ENCODE measurements around the gene TRIP11. TPM values are rescaled to one million over a fixed set of nuclear protein-coding genes. Genes with fewer than 3 reads are reported as not detected.

The TRIP11 gene
- total RNA-seq, 1 donor from 2014 or later: 83.0 TPM

- DNase-seq (ENCODE audit: low spot score): no peak
Observed at GRCh38 chr14:92010644-92011043, 29.2 kb downstream of the TRIP11 start.

- DNase-seq (ENCODE audit: low spot score): no peak
Observed at GRCh38 chr14:92009604-92010003, 30.3 kb downstream of the TRIP11 start.

- no peak for DNase-seq (ENCODE audit: low spot score)
Observed at GRCh38 chr14:92005019-92005418, 34.8 kb downstream of the TRIP11 start.

GRCh38 chr14:92004062-92004461 is 35.8 kb downstream of the TRIP11 start:
- DNase-seq (ENCODE audit: low spot score): no peak

- no peak for DNase-seq (ENCODE audit: low spot score)
Observed at GRCh38 chr14:91998667-91999570, 40.9 kb downstream of the TRIP11 start.

- DNase-seq (ENCODE audit: low spot score): no peak
Observed at GRCh38 chr14:91997492-91997891, 42.4 kb downstream of the TRIP11 start.

GRCh38 chr14:91996948-91997371 is 42.9 kb downstream of the TRIP11 start:
- DNase-seq (ENCODE audit: low spot score): peak; percentile 20

GRCh38 chr14:91987192-91987591 is 52.7 kb downstream of the TRIP11 start:
- DNase-seq (ENCODE audit: low spot score): no peak

GRCh38 chr14:91985521-91986255 is 54.2 kb downstream of the TRIP11 start:
- peak; percentile 35 for DNase-seq (ENCODE audit: low spot score)

GRCh38 chr14:91985008-91985407 is 54.9 kb downstream of the TRIP11 start:
- no peak for DNase-seq (ENCODE audit: low spot score)

GRCh38 chr14:91983588-91983987 is 56.3 kb downstream of the TRIP11 start:
- no peak for DNase-seq (ENCODE audit: low spot score)

- no peak for DNase-seq (ENCODE audit: low spot score)
Observed at GRCh38 chr14:91980157-91980556, 59.7 kb downstream of the TRIP11 start.

GRCh38 chr14:91977884-91978283 is 62.0 kb downstream of the TRIP11 start:
- no peak for DNase-seq (ENCODE audit: low spot score)

- no peak for DNase-seq (ENCODE audit: low spot score)
Observed at GRCh38 chr14:91975763-91976162, 64.1 kb downstream of the TRIP11 start.

GRCh38 chr14:91971188-91971778 is 68.6 kb downstream of the TRIP11 start:
- no peak for DNase-seq (ENCODE audit: low spot score)

GRCh38 chr14:91968280-91968679 is 71.6 kb downstream of the TRIP11 start:
- DNase-seq (ENCODE audit: low spot score): no peak

- no peak for DNase-seq (ENCODE audit: low spot score)
Observed at GRCh38 chr14:91964724-91965123, 75.1 kb downstream of the TRIP11 start.

GRCh38 chr14:91964011-91964410 is 75.8 kb downstream of the TRIP11 start:
- no peak for DNase-seq (ENCODE audit: low spot score)

GRCh38 chr14:91963465-91963864 is 76.4 kb downstream of the TRIP11 start:
- DNase-seq (ENCODE audit: low spot score): no peak

GRCh38 chr14:91961297-91962220 is 78.3 kb downstream of the TRIP11 start:
- DNase-seq (ENCODE audit: low spot score): no peak

- DNase-seq (ENCODE audit: low spot score): peak; percentile 31
Observed at GRCh38 chr14:91957876-91958313, 82.0 kb downstream of the TRIP11 start.
